ENCODE results near the gene PFDN5. TPM values are rescaled to one million over a fixed set of nuclear protein-coding genes. Genes with fewer than 3 reads are reported as not detected.

The PFDN5 gene
- total and polyA plus RNA-seq, 2 donors: 432 to 812 TPM

DNA sequence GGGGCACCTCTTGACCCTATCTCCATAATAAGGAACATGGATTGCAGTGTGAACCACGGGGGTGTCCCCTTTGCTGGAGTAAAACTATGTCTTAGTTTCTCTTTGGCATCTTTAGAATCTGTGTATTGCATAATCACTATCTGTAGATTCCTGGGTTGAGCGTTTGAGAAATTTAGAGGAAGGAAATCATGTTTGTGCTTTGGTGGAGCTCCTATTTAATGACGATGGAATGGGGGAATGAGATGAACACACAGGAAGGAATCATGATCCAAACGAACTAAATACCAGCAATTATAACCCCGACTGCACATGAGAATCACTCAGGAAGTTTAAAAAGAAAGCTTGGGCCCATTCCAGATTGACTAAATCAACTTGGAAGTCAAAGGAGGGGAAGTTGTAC is 2.8 kb downstream of the PFDN5 start:
- DNase-seq (ENCODE audit: extremely low spot score): no peak
- H3K4me3 ChIP-seq (ENCODE audit: low read depth, low read length): no peak overlapping the region
- H3K27ac ChIP-seq (ENCODE audit: low read depth): no peak overlapping the region
- peaks cover 2% of the 10 kb centered on the region for H3K36me3 ChIP-seq (ENCODE audit: insufficient read depth)
- WGBS: 53% methylated on average over 5 of the region's 5 CpGs
- no peaks in the 10 kb centered on the region for H3K4me1 ChIP-seq (ENCODE audit: insufficient read depth)

DNA sequence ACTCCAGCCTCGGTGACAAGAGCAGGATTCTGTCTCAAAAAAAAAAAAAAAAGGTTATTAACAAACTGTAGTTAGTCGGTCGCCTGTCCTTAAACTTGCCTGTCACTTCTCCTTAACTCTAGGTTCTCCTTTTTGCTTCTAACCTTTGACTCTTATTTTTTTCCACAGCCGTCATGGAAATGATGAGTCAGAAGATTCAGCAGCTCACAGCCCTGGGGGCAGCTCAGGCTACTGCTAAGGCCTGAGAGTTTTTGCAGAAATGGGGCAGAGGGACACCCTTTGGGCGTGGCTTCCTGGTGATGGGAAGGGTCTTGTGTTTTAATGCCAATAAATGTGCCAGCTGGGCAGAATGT is 3.7 kb downstream of the PFDN5 start:
- H3K27ac ChIP-seq (ENCODE audit: low read depth): no peak overlapping the region
- DNase-seq (ENCODE audit: extremely low spot score): no peak
- peaks cover 2% of the 10 kb centered on the region for H3K36me3 ChIP-seq (ENCODE audit: insufficient read depth)
- no peaks in the 10 kb centered on the region for H3K4me1 ChIP-seq (ENCODE audit: insufficient read depth)
- 60% methylated on average over 5 of the region's 5 CpGs for WGBS
- H3K4me3 ChIP-seq (ENCODE audit: low read depth, low read length): peak overlapping the region; percentile 78

DNA sequence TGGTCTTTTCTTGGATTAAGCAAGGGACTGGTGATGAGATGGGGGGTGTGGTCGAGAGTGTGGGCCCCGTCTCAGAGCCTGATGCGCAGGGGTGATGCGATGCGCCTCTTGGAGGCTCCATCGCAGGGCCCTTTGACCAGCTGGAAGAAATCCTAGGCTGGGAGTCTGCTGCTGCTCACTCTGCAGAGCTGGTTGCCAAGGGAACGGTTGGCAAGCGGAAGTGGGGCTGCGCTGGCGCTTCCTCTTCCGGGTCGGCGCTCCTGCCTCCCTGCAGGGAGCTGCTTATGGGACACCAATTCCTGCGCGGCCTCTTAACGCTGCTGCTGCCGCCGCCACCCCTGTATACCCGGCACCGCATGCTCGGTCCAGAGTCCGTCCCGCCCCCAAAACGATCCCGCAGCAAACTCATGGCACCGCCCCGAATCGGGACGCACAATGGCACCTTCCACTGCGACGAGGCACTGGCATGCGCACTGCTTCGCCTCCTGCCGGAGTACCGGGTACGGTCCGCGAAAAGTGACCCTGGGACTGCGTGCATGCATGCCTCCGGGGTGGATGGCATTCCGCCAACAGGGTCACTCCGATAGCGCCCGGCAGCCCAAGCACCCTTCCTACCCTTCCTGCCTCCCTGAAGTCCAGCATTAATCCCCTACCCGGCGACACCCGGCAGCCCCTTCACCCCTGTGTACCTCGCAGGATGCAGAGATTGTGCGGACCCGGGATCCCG is 4.3 kb downstream of the PFDN5 start, which contains the start of gene MYG1:
Gene MYG1, plus strand, starts transcription at position 242 of the 727 bp plus-strand sequence. Its CDS starts 43 bp downstream, at position 285.
- WGBS: under 1% methylated on average over 51 of the region's 51 CpGs
- Histone ChIP-seq H3K36me3 (ENCODE audit: insufficient read depth) (peaks cover 2% of the 10 kb centered on the region), H3K4me3 (ENCODE audit: low read depth, low read length) (peak within 1 kb of the TSS; percentile 78), H3K4me1 (ENCODE audit: insufficient read depth) (no peaks in the 10 kb centered on the region), H3K27ac (ENCODE audit: low read depth) (no peak within 1 kb of the TSS)
- DNase-seq (ENCODE audit: extremely low spot score): peak; percentile 75

DNA sequence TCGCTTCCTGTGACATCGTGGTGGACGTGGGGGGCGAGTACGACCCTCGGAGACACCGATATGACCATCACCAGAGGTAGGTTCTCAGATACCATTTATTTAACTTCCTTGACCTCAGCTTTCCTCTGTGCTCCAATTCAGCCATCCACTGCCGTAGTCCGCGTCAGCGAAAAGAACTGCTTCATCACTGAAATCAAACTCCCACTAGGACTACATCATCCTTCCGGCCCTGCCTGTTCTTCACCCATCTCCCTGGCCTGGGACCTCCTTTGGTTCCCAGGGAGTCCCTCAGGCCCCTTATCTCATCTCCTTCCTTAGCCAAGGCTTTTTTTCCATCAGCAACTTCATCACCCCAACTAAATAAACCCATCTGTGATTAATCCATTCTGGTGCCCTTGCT is 4.8 kb downstream of the PFDN5 start:
- H3K36me3 ChIP-seq (ENCODE audit: insufficient read depth): peaks cover 2% of the 10 kb centered on the region
- no peak overlapping the region for H3K27ac ChIP-seq (ENCODE audit: low read depth)
- DNase-seq (ENCODE audit: extremely low spot score): no peak
- peak overlapping the region; percentile 78 for H3K4me3 ChIP-seq (ENCODE audit: low read depth, low read length)
- 3% methylated on average over 12 of the region's 12 CpGs for WGBS
- H3K4me1 ChIP-seq (ENCODE audit: insufficient read depth): no peaks in the 10 kb centered on the region

DNA sequence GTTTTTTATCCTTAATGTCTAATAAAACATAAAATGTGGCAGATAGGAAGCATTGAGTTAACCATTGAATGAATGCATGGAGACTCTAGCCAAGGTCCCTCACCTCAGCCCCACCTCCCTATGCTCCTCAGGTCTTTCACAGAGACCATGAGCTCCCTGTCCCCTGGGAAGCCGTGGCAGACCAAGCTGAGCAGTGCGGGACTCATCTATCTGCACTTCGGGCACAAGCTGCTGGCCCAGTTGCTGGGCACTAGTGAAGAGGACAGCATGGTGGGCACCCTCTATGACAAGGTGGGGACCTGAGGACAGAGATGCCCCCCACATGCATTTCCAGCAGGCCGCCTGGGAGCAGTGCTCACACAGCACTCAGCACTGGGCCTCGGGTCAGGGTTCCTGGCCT is 7.6 kb downstream of the PFDN5 start:
- Histone ChIP-seq H3K27ac (ENCODE audit: low read depth) (no peak overlapping the region), H3K36me3 (ENCODE audit: insufficient read depth) (peaks cover 5% of the 10 kb centered on the region), H3K4me1 (ENCODE audit: insufficient read depth) (no peaks in the 10 kb centered on the region), H3K4me3 (ENCODE audit: low read depth, low read length) (no peak overlapping the region)
- 84% methylated on average over 5 of the region's 5 CpGs for WGBS
- no peak for DNase-seq (ENCODE audit: extremely low spot score)

DNA sequence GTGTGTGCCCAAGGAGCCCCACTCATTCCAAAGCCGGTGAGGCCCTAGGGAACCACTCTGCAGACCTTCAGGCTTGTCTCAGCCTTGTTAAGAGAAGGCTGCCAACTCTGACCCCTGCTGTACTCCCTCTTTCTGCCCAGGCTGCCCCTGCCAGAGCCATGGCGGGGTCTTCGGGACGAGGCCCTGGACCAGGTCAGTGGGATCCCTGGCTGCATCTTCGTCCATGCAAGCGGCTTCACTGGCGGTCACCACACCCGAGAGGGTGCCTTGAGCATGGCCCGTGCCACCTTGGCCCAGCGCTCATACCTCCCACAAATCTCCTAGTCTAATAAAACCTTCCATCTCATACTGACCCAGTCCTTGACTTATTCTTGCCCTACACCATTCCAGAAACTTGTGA is 11.5 kb downstream of the PFDN5 start:
- 93% methylated on average over 10 of the region's 10 CpGs for WGBS
- H3K4me1 ChIP-seq (ENCODE audit: insufficient read depth): no peaks in the 10 kb centered on the region
- peaks cover 7% of the 10 kb centered on the region for H3K36me3 ChIP-seq (ENCODE audit: insufficient read depth)
- no peak overlapping the region for H3K27ac ChIP-seq (ENCODE audit: low read depth)
- no peak overlapping the region for H3K4me3 ChIP-seq (ENCODE audit: low read depth, low read length)
- no peak for DNase-seq (ENCODE audit: extremely low spot score)

DNA sequence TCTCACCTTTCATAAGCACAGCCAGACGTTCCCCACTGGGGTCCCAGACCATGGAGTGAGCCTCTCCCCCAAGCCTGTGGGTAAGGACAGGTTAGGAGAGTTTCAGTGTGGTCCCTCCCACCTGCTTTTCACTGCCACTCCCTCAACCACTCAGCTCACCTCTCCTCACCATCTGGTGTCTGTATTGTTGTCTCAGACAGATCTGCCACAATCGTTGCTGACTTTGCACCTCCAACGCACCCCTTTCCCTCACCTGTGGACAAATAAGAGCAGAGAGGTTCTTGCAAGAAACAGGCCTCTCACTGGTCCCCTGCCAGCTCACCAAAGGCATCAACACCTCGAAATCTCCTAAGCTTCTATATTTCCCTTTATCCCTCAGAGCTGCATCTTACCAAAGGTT is 12.9 kb downstream of the PFDN5 start:
- H3K36me3 ChIP-seq (ENCODE audit: insufficient read depth): peaks cover 5% of the 10 kb centered on the region
- no peak overlapping the region for H3K27ac ChIP-seq (ENCODE audit: low read depth)

DNA sequence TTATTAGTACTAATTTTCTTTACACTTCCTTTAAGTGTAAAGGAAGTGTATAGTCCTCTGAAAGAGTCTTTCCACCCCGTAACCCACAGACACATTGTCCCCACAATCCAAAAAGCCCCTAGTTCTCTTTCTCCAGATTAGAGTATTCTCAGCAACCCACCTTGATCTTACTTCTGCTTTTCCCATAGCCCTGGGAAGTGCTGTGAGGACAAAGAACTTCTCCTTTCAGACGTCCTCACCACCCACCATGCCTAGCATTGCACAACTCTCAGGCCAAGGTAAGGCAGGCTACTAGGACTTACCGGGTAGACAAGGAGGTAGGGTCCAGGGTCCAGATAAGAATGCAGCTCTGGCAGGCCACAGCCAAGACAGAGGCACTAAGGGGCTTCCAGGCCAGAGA is 18.7 kb downstream of the PFDN5 start:
- WGBS: 61% methylated on average over 3 of the region's 3 CpGs
- Histone ChIP-seq H3K4me1 (ENCODE audit: insufficient read depth) (no peaks in the 10 kb centered on the region), H3K36me3 (ENCODE audit: insufficient read depth) (no peaks in the 10 kb centered on the region), H3K27ac (ENCODE audit: low read depth) (no peak overlapping the region), H3K4me3 (ENCODE audit: low read depth, low read length) (no peak overlapping the region)
- DNase-seq (ENCODE audit: extremely low spot score): no peak

More for the DNA sequence above, 12.9 kb downstream of the PFDN5 start:
- Histone ChIP-seq H3K4me3 (ENCODE audit: low read depth, low read length) (no peak overlapping the region), H3K4me1 (ENCODE audit: insufficient read depth) (no peaks in the 10 kb centered on the region)
- 76% methylated on average over 4 of the region's 4 CpGs for WGBS
- DNase-seq (ENCODE audit: extremely low spot score): no peak

DNA sequence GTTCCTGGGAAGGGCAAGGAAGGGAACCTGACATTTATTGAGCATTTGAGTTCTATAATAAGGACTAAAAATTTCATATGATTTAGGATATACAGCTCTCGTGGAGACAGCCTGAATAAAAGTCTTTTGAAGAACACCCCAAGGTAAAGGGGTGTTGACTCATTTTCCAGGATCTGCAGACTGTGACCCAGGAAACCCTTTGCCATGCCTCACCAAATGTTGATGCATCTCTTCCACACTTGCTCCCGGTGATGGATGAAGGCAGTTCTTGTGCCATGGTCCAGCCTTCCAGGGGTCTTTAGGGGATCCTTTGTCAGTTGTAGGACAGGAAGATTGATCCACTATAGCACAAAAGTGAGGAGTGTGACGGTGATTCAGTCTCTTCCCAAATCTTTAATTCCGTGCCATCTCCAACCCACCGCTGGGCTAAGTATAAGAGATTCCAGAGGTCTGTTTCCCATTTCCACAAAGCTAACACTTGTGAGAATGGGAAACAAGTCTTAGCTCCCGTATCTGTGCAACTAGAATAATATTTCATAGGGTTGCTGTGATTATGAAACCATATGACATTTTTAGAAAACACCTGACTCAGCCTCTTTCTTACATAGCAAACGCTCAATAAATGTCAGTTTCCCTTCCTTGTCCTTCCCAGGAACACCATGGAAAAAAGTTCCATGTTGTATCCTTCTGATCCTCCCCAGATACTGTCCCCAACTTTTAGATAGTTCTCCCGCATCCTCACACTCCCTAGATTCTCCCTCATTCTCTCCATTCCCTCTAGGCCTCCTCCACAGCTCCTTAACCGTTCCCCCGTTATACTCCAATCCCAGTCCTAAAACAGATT is 25.2 kb downstream of the PFDN5 start:
- H3K4me1 ChIP-seq (ENCODE audit: insufficient read depth): no peaks in the 10 kb centered on the region
- peak overlapping the region; percentile 73 for H3K27ac ChIP-seq (ENCODE audit: low read depth)
- no peak for DNase-seq (ENCODE audit: extremely low spot score)
- WGBS: 40% methylated on average over 10 of the region's 10 CpGs
- H3K4me3 ChIP-seq (ENCODE audit: low read depth, low read length): peak overlapping the region; percentile 31
- no peaks in the 10 kb centered on the region for H3K36me3 ChIP-seq (ENCODE audit: insufficient read depth)

DNA sequence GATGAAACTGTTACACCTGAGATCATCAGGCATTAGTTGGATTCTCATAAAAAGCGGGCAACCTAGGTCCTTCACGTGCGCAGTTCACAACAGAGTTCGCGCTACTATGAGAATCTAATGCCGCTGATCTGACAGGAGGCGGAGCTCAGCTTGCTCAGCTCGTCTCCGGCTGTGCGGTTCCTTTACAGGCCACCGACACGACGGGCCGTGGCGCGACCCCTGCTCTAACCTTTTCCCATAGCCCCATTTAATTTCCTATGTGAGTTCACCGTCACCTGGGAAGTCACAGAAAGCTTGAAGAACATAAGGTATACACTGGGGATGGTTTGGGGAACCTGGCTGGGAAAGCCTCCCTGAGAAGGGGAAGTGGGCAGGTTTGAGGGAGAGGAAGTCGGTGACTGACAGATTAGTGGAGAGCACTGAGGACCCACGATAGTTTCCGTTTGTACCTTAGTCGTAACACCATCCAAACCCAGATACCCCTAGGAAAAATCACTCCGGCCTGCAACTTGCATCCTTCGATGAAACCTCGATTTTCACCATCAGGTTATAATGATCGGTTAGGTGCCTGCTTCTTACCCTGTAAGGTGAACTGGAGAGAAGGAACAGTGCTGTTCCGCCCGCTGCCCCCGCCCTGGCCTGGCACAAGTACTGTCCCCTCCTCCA is 28.9 kb downstream of the PFDN5 start:
- 25% methylated on average over 28 of the region's 28 CpGs for WGBS
- Histone ChIP-seq H3K4me3 (ENCODE audit: low read depth, low read length) (no peak overlapping the region), H3K27ac (ENCODE audit: low read depth) (peak overlapping the region; percentile 64), H3K36me3 (ENCODE audit: insufficient read depth) (no peaks in the 10 kb centered on the region), H3K4me1 (ENCODE audit: insufficient read depth) (no peaks in the 10 kb centered on the region)
- no peak for DNase-seq (ENCODE audit: extremely low spot score)

DNA sequence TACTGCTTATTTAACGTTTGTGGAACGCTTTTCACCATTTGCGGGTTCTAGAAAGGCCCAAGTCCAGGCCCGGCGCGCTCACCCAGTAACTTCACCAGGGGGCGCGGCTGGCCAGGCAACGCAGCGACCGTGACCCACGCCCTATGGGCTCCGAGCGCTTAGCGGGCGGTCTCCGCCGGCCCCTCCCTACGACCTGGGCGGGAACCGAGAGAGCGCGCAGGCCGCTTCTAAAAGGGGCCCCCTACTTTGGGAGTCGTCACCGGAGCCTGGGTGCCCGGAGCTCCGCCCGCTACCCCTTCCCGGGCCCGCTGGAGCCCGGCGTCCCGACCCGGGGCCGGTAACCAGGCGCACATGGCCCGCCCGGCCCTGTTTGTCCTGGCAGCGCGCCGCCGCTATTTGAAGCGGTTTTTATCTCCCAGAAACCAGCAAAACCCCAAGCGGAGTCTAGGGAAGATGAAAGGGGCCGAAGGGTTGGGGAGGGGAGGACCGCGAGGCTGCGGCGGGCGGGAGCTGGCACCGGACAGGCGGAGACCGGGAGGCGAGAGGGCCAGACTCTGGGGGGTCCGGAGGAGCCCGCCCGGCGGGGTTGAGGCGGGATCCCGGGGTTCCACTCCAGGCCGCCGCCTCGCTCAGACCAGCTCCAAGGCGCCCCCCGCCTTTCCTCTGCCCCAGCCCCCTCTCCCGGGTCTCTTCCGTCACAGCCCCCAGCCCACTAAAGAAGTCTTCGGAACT is 29.6 kb downstream of the PFDN5 start:
- DNase-seq (ENCODE audit: extremely low spot score): peak; percentile 76
- WGBS: under 1% methylated on average over 69 of the region's 69 CpGs
- H3K4me1 ChIP-seq (ENCODE audit: insufficient read depth): no peaks in the 10 kb centered on the region

DNA sequence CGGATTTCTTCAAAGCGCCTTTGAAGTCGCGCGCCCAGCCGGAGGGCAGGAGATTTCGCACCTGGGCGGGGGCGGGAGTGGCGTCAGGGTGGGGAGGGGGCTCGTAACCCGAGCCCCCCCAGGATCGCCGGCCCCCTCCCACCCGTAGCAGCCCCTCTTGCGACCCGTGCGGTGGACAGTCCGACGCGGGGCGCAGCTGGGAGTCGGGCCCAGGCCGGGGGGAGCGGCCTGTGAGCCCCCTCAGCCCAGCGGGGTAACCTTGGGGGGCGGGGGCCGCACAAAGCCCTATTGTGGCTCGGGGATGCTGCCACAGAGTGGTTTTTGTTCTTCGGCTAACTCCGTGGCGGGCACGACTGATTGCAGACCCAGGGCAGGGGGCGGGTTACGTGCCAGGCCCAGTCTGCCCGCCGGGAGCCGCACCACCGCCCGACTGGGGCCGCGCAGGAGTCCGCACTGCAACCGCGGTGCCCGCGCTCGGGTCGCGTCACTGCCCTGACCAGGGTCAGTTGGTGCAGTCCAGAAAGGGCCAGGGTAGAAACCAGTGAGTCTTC is 30.2 kb downstream of the PFDN5 start:
- no peaks in the 10 kb centered on the region for H3K36me3 ChIP-seq (ENCODE audit: insufficient read depth)
- peak overlapping the region; percentile 44 for H3K4me3 ChIP-seq (ENCODE audit: low read depth, low read length)
- H3K4me1 ChIP-seq (ENCODE audit: insufficient read depth): no peaks in the 10 kb centered on the region
- WGBS: 1% methylated on average over 50 of the region's 50 CpGs
- no peak for DNase-seq (ENCODE audit: extremely low spot score)
- peak overlapping the region; percentile 85 for H3K27ac ChIP-seq (ENCODE audit: low read depth)

More for the DNA sequence above, 29.6 kb downstream of the PFDN5 start:
- H3K27ac ChIP-seq (ENCODE audit: low read depth): peak overlapping the region; percentile 85
- H3K36me3 ChIP-seq (ENCODE audit: insufficient read depth): no peaks in the 10 kb centered on the region
- peak overlapping the region; percentile 44 for H3K4me3 ChIP-seq (ENCODE audit: low read depth, low read length)
